ENCODE results near the gene PRLR. TPM values are rescaled to one million over a fixed set of nuclear protein-coding genes. Genes with fewer than 3 reads are reported as not detected.

PRLR gene
- total and polyA plus RNA-seq, 2 of the 8 experiments (the other 6 are each of a cell fraction or from before 2014, with no cell fraction given): 0.53 to 2.5 TPM

- no peaks in the 10 kb centered on the region for H3K9me3 ChIP-seq (ENCODE audit: insufficient read depth in 2 of 2, low read depth in 1 of 2, low read length in 1 of 2)
- POLR2A ChIA-PET (ENCODE audit: partially characterized antibody): no interaction called here
- no peak overlapping the region for H2AFZ ChIP-seq (ENCODE audit: low read length)
- H3K18ac ChIP-seq (ENCODE audit: extremely low read depth, low read length): no peak overlapping the region
- H3K14ac ChIP-seq (ENCODE audit: insufficient read length): no peak overlapping the region
- H3K79me1 ChIP-seq (ENCODE audit: low read depth, low read length): no peaks in the 10 kb centered on the region
- H3K56ac ChIP-seq (replicated peaks; ENCODE audit: insufficient read length, low read depth, low read length): no peak overlapping the region
- no peak overlapping the region for H2BK15ac ChIP-seq (ENCODE audit: low read length)
- CTCF ChIA-PET (ENCODE audit: partially characterized antibody): interaction anchor here (0.7 to 2.4 kb wide), 2 partner anchors 8 to 69 kb away, joined by 3 to 6 read pairs; no protein-coding TSS in a partner anchor
- no peaks in the 10 kb centered on the region for H4K20me1 ChIP-seq (replicated peaks in 1 of 2; ENCODE audit: control insufficient read depth in 1 of 2, insufficient read depth in 2 of 2, low read length in 2 of 2)
- no peaks in the 10 kb centered on the region for H3K23me2 ChIP-seq (ENCODE audit: low read depth, low read length)
- peaks cover 0 to 3% (median 0%) of the 10 kb centered on the region in 4 experiments; a peak in 1 of 7 replicates for H3K4me1 ChIP-seq (replicated peaks in 1 of 4; ENCODE audit: control insufficient read depth in 3 of 4, insufficient read depth in 4 of 4, low read length in 3 of 4)
- H3K27ac ChIP-seq (ENCODE audit: low read depth, low read length): no peak overlapping the region
- H3K36me3 ChIP-seq (ENCODE audit: control insufficient read depth in 2 of 4, insufficient read depth in 4 of 4, low read length in 3 of 4): no peaks in the 10 kb centered on the region
- H2AK5ac ChIP-seq (ENCODE audit: low read depth, low read length): no peak overlapping the region
- no peak overlapping the region for H2BK120ac ChIP-seq (replicated peaks; ENCODE audit: low read depth, low read length)
- FAIRE-seq (no peak), DNase-seq (ENCODE audit: low read depth in 1 of 2, low spot score in 2 of 2) (no peak)
- H4K5ac ChIP-seq (ENCODE audit: insufficient read length, low read depth, low read length): no peak overlapping the region
- TF ChIP-seq EZH2 (IDR thresholded peaks at IDR 0.05; ENCODE audit: low read depth, low read length, severe bottlenecking): no peak
- no peak for TF ChIP-seq TAF7 (optimal IDR thresholded peaks at IDR 0.05; ENCODE audit: borderline replicate concordance, low read depth, low read length)
- no peak for TF ChIP-seq TBP (IDR thresholded peaks at IDR 0.05; ENCODE audit: low read depth, low read length)
- TF ChIP-seq NANOG (IDR thresholded peaks at IDR 0.05; ENCODE audit: insufficient read depth, low read depth, low read length, poor library complexity, severe bottlenecking): no peak
- TF ChIP-seq SP4 (IDR thresholded peaks at IDR 0.05; ENCODE audit: low read length): no peak
- no peak for TF ChIP-seq CTBP2 (IDR thresholded peaks at IDR 0.05; ENCODE audit: borderline replicate concordance, insufficient read depth, insufficient read length, low read length)
- no peak for TF ChIP-seq PHF8 (conservative IDR thresholded peaks at IDR 0.05; ENCODE audit: low read depth, low read length)
- H3K4me2 ChIP-seq (ENCODE audit: insufficient read depth in 1 of 2, low read depth in 2 of 2, low read length in 2 of 2): no peak overlapping the region
- no peaks in the 10 kb centered on the region for H3K27me3 ChIP-seq (replicated peaks in 1 of 4; ENCODE audit: control insufficient read depth in 3 of 4, extremely low read depth in 1 of 4, insufficient read depth in 3 of 4, low read length in 3 of 4)
- H2BK20ac ChIP-seq (ENCODE audit: low read length): no peak overlapping the region
- H2BK12ac ChIP-seq (ENCODE audit: low read depth, low read length): no peak overlapping the region
- H3K4me3 ChIP-seq (ENCODE audit: extremely low read depth in 1 of 4, insufficient read depth in 2 of 4, low read depth in 3 of 4, low read length in 4 of 4): no peak overlapping the region
- no peak overlapping the region for H4K91ac ChIP-seq (replicated peaks; ENCODE audit: insufficient read length, low read length)
- H3K23ac ChIP-seq (ENCODE audit: insufficient read length): no peak overlapping the region
- no peak overlapping the region for H3K9ac ChIP-seq (replicated peaks in 1 of 4; ENCODE audit: extremely low read depth in 1 of 4, low read depth in 3 of 4, low read length in 3 of 4)
- 89% methylated on average over 5 of the region's 5 CpGs; no CpG with 5 or more reads in 1 of the 2 experiments for WGBS, 2 experiments (ENCODE audit: extremely low coverage in 1 of 2, insufficient coverage in 1 of 2, insufficient read length in 1 of 2, insufficient replicate concordance in 2 of 2, low coverage in 1 of 2, low lambda C conversion rate in 2 of 2, missing lambda C conversion rate in 1 of 2)
- no peak overlapping the region for H4K8ac ChIP-seq (ENCODE audit: extremely low read depth, insufficient read depth, low read length)
- no peaks in the 10 kb centered on the region for H3K79me2 ChIP-seq (ENCODE audit: control insufficient read depth in 1 of 2, insufficient read depth in 2 of 2, low read length in 2 of 2)
- H2BK5ac ChIP-seq (ENCODE audit: low read depth, low read length): no peak overlapping the region
- H3K4ac ChIP-seq (replicated peaks; ENCODE audit: insufficient read length, low read depth, low read length): no peak overlapping the region
These were observed 203.3 kb downstream of the PRLR start for GRCh38 chr5:35026941-35027340.
